ENCODE data around the gene TRMT13.
A peak's percentile ranks its signal among the peaks of the same experiment; 100 is the strongest.

TRMT13 gene

GRCh38 chr1:100132566-100133477 is at the start of gene TRMT13, which contains the start of gene SASS6:
Gene TRMT13 (plus strand): TSS chr1:100133163. CDS start chr1:100133169, 6 bp downstream.
Gene SASS6 (minus strand): TSS chr1:100132930. CDS start chr1:100132814, 116 bp downstream.
- DNase-seq (ENCODE audit: insufficient read length, low spot score) (peak; percentile 75), FAIRE-seq (no peak)

GRCh38 chr1:100087396-100087795 is 45.6 kb upstream of the TRMT13 start:
- no peak for DNase-seq (ENCODE audit: insufficient read length, low spot score)
- no peak for FAIRE-seq

GRCh38 chr1:100089082-100089481 is 43.9 kb upstream of the TRMT13 start:
- no peak for DNase-seq (ENCODE audit: insufficient read length, low spot score)
- no peak for FAIRE-seq

- no peak for FAIRE-seq
- no peak for DNase-seq (ENCODE audit: insufficient read length, low spot score)
These were observed 42.5 kb upstream of the TRMT13 start for GRCh38 chr1:100090471-100090870.

- DNase-seq (ENCODE audit: insufficient read length, low spot score) (no peak), FAIRE-seq (no peak)
These were observed 32.8 kb upstream of the TRMT13 start for GRCh38 chr1:100100202-100100601.

GRCh38 chr1:100101564-100101963 is 31.4 kb upstream of the TRMT13 start:
- DNase-seq (ENCODE audit: insufficient read length, low spot score) (no peak), FAIRE-seq (no peak)

- FAIRE-seq (no peak), DNase-seq (ENCODE audit: insufficient read length, low spot score) (no peak)
These were observed 25.3 kb upstream of the TRMT13 start for GRCh38 chr1:100107696-100108095.

GRCh38 chr1:100109554-100110066 is 23.4 kb upstream of the TRMT13 start:
- no peak for DNase-seq (ENCODE audit: insufficient read length, low spot score)
- no peak for FAIRE-seq

GRCh38 chr1:100115524-100115923 is 17.4 kb upstream of the TRMT13 start:
- FAIRE-seq: no peak
- no peak for DNase-seq (ENCODE audit: insufficient read length, low spot score)

- no peak for FAIRE-seq
- no peak for DNase-seq (ENCODE audit: insufficient read length, low spot score)
These were observed 10.8 kb upstream of the TRMT13 start for GRCh38 chr1:100122177-100122576.

- no peak for FAIRE-seq
These were observed 5.7 kb upstream of the TRMT13 start for GRCh38 chr1:100127226-100127625.

GRCh38 chr1:100130552-100131077 is 2.3 kb upstream of the TRMT13 start:
- DNase-seq (ENCODE audit: insufficient read length, low spot score) (no peak), FAIRE-seq (no peak)

More at GRCh38 chr1:100127226-100127625, 5.7 kb upstream of the TRMT13 start:
- DNase-seq (ENCODE audit: insufficient read length, low spot score): no peak

- no peak for FAIRE-seq
- DNase-seq (ENCODE audit: insufficient read length, low spot score): no peak
These were observed 1.3 kb upstream of the TRMT13 start for GRCh38 chr1:100131623-100132022.

- no peak for DNase-seq (ENCODE audit: insufficient read length, low spot score)
- no peak for FAIRE-seq
These were observed 1.9 kb downstream of the TRMT13 start for GRCh38 chr1:100134872-100135271.

GRCh38 chr1:100137602-100138001 is 4.6 kb downstream of the TRMT13 start:
- FAIRE-seq (no peak), DNase-seq (ENCODE audit: insufficient read length, low spot score) (no peak)

- FAIRE-seq (no peak), DNase-seq (ENCODE audit: insufficient read length, low spot score) (no peak)
These were observed 8.2 kb downstream of the TRMT13 start for GRCh38 chr1:100141192-100141591.

GRCh38 chr1:100142343-100142742 is 9.4 kb downstream of the TRMT13 start:
- no peak for FAIRE-seq
- DNase-seq (ENCODE audit: insufficient read length, low spot score): no peak

GRCh38 chr1:100145116-100145515 is 12.2 kb downstream of the TRMT13 start:
- FAIRE-seq: no peak

GRCh38 chr1:100146958-100147357 is 14.0 kb downstream of the TRMT13 start:
- FAIRE-seq (no peak), DNase-seq (ENCODE audit: insufficient read length, low spot score) (no peak)

More at GRCh38 chr1:100145116-100145515, 12.2 kb downstream of the TRMT13 start:
- no peak for DNase-seq (ENCODE audit: insufficient read length, low spot score)

GRCh38 chr1:100147875-100148274 is 14.9 kb downstream of the TRMT13 start:
- DNase-seq (ENCODE audit: insufficient read length, low spot score) (no peak), FAIRE-seq (no peak)

- FAIRE-seq (no peak), DNase-seq (ENCODE audit: insufficient read length, low spot score) (no peak)
These were observed 18.7 kb downstream of the TRMT13 start for GRCh38 chr1:100151679-100152078.

- DNase-seq (ENCODE audit: insufficient read length, low spot score): no peak
- FAIRE-seq: no peak
These were observed 19.3 kb downstream of the TRMT13 start for GRCh38 chr1:100152271-100152670.

All from HTR-8/SVneo (cell line).